ENCODE results near the gene LRRTM4. TPM values are rescaled to one million over a fixed set of nuclear protein-coding genes. Genes with fewer than 3 reads are reported as not detected.

The LRRTM4 gene
- total RNA-seq, 1 experiment from 2014 or later, result 12.0 TPM

DNA sequence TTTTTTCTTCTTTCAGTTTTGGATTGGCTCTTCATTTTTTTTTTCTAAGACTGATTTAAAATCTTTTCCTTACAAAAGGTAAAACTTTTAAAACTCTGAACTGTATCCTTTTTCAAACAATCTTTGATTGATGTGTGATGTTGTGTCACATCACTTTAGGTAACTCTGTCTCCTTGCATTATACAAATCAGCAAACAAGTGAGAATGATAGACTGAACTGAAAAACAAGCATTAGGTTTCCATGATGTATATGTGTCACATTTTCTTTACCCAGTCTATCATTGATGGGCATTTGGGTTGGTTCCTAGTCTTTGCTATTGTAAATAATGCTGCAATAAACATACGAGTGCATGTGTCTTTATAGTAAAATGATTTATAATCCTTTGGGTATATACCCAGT lies 655.7 kb downstream of the LRRTM4 start:
- Histone ChIP-seq H2BK120ac (ENCODE audit: low read depth, low read length, poor library complexity, severe bottlenecking) (no peak overlapping the region), H3K27ac (ENCODE audit: insufficient read length, low read depth, low read length) (no peak overlapping the region), H2BK15ac (ENCODE audit: low read depth, low read length) (no peak overlapping the region), H2AK5ac (ENCODE audit: insufficient read length, low read length) (no peak overlapping the region), H4K91ac (ENCODE audit: insufficient read length, low read depth, low read length) (no peak overlapping the region), H3T11ph (ENCODE audit: low read length) (no peak overlapping the region), H3K14ac (ENCODE audit: insufficient read depth, low read length) (no peak overlapping the region), H2AFZ (ENCODE audit: low read length) (no peak overlapping the region), H2BK5ac (ENCODE audit: insufficient read length, low read length) (no peak overlapping the region), H3K9me3 (ENCODE audit: control insufficient read depth, low read depth, low read length) (no peaks in the 10 kb centered on the region), H4K20me1 (ENCODE audit: control insufficient read depth, insufficient read depth, insufficient read length) (no peaks in the 10 kb centered on the region), H3K4ac (ENCODE audit: low read depth, low read length) (no peak overlapping the region), H2BK20ac (ENCODE audit: low read depth, low read length, poor library complexity, severe bottlenecking) (no peak overlapping the region), H4K8ac (replicated peaks; ENCODE audit: insufficient read length, low read depth, low read length) (no peak overlapping the region), H3K4me1 (ENCODE audit: insufficient read depth, low read length) (no peaks in the 10 kb centered on the region), H3K56ac (ENCODE audit: insufficient read length, low read depth, low read length) (no peak overlapping the region), H2BK12ac (ENCODE audit: insufficient read length, low read depth, low read length) (no peak overlapping the region), H3K79me1 (ENCODE audit: insufficient read depth, low read depth, low read length, poor library complexity, severe bottlenecking) (no peaks in the 10 kb centered on the region), H3K9ac (ENCODE audit: extremely low read depth, insufficient read length, low read length) (no peak overlapping the region), H3K23me2 (ENCODE audit: insufficient read length, low read depth, low read length, poor library complexity, severe bottlenecking) (no peaks in the 10 kb centered on the region), H3K23ac (ENCODE audit: insufficient read length, low read depth, low read length) (no peak overlapping the region), H3K4me2 (ENCODE audit: insufficient read depth, insufficient read length, low read length) (no peak overlapping the region), H3K79me2 (ENCODE audit: insufficient read depth, low read length) (no peaks in the 10 kb centered on the region), H3K27me3 (ENCODE audit: insufficient read depth, low read length) (no peaks in the 10 kb centered on the region), H3K18ac (ENCODE audit: insufficient read length, low read depth, low read length) (no peak overlapping the region), H4K5ac (ENCODE audit: insufficient read length, low read depth, low read length) (no peak overlapping the region)
- Mint-ChIP-seq H3K9me3 (no peaks in the 10 kb centered on the region), H3K27me3 (ENCODE audit: low read depth) (no peaks in the 10 kb centered on the region), H3K27ac (no peak overlapping the region), H3K4me3 (no peak overlapping the region), H3K36me3 (ENCODE audit: insufficient read depth in 1 of 3, low read depth in 3 of 3) (no peaks in the 10 kb centered on the region; a peak in 1 of 7 replicates), H3K4me1 (peaks cover 0 to 5% of the 10 kb centered on the region in 2 experiments; a peak in 2 of 4 replicates)
- WGBS (ENCODE audit: extremely low coverage, insufficient read length, low lambda C conversion rate), result no CpG with 5 or more reads among the region's 1 CpG
- DNase-seq, result no peak
- TF ChIP-seq, protein P1, sequence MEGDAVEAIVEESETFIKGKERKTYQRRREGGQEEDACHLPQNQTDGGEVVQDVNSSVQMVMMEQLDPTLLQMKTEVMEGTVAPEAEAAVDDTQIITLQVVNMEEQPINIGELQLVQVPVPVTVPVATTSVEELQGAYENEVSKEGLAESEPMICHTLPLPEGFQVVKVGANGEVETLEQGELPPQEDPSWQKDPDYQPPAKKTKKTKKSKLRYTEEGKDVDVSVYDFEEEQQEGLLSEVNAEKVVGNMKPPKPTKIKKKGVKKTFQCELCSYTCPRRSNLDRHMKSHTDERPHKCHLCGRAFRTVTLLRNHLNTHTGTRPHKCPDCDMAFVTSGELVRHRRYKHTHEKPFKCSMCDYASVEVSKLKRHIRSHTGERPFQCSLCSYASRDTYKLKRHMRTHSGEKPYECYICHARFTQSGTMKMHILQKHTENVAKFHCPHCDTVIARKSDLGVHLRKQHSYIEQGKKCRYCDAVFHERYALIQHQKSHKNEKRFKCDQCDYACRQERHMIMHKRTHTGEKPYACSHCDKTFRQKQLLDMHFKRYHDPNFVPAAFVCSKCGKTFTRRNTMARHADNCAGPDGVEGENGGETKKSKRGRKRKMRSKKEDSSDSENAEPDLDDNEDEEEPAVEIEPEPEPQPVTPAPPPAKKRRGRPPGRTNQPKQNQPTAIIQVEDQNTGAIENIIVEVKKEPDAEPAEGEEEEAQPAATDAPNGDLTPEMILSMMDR (conservative IDR thresholded peaks at IDR 0.05), result no peak
